Osteocyte (in vitro differentiated cells): ENCODE data around the gene TEKT3. TPM values are rescaled to one million over a fixed set of nuclear protein-coding genes. Genes with fewer than 3 reads are reported as not detected.

Experiments used
- DNase-seq: peaks from one replicate; pipeline ENCODE4 v3.0.0; 2021; ENCODE audit warnings: mixed read lengths; ENCODE audit not compliant: unreplicated experiment; ENCODE audit errors: extremely low spot score
- H3K27ac Mint-ChIP-seq: one replicate; pipeline ENCODE4 v1.8.0; 2021; ENCODE audit warnings: mild to moderate bottlenecking, mixed read lengths; ENCODE audit not compliant: unreplicated experiment
- H3K27me3 Mint-ChIP-seq: one replicate; pipeline ENCODE4 v1.8.0; 2021; ENCODE audit warnings: mixed read lengths; ENCODE audit not compliant: unreplicated experiment
- H3K36me3 Mint-ChIP-seq: one replicate; pipeline ENCODE4 v1.8.0; 2021; ENCODE audit warnings: mixed read lengths; ENCODE audit not compliant: unreplicated experiment
- H3K4me1 Mint-ChIP-seq: one replicate; pipeline ENCODE4 v1.8.0; 2021; ENCODE audit warnings: mixed read lengths; ENCODE audit not compliant: unreplicated experiment
- H3K4me3 Mint-ChIP-seq: one replicate; pipeline ENCODE4 v1.8.0; 2021; ENCODE audit warnings: mild to moderate bottlenecking, moderate library complexity, mixed read lengths; ENCODE audit not compliant: unreplicated experiment
- H3K9me3 Mint-ChIP-seq: one replicate; pipeline ENCODE4 v1.8.0; 2021; ENCODE audit warnings: mixed read lengths; ENCODE audit not compliant: unreplicated experiment
- total RNA-seq: library from RNA; stranded (reverse); gene quantifications from 2 replicates; pipeline ENCODE4 v1.2.1, GENCODE V29; 2021
- TF ChIP-seq, protein P1 (sequence below): fragments of 200-600 bp; sonication (generic); IDR thresholded peaks from 2 replicates; pipeline ENCODE4 v1.5.0; 2021; ENCODE audit warnings: antibody characterized with exemption, mild to moderate bottlenecking, moderate library complexity

Gene TEKT3
- total RNA-seq, 1 donor from 2014 or later: not detected

GRCh38 chr17:15335446-15335845 is 6.0 kb downstream of the TEKT3 start:
- no peaks in the 10 kb centered on the region for H3K36me3 Mint-ChIP-seq
- H3K4me1 Mint-ChIP-seq: no peaks in the 10 kb centered on the region
- H3K27ac Mint-ChIP-seq: no peak overlapping the region
- H3K4me3 Mint-ChIP-seq: no peak overlapping the region
- peaks cover 8% of the 10 kb centered on the region for H3K9me3 Mint-ChIP-seq
- peaks cover 2% of the 10 kb centered on the region for H3K27me3 Mint-ChIP-seq
- no peak for DNase-seq
- TF ChIP-seq, protein P1, sequence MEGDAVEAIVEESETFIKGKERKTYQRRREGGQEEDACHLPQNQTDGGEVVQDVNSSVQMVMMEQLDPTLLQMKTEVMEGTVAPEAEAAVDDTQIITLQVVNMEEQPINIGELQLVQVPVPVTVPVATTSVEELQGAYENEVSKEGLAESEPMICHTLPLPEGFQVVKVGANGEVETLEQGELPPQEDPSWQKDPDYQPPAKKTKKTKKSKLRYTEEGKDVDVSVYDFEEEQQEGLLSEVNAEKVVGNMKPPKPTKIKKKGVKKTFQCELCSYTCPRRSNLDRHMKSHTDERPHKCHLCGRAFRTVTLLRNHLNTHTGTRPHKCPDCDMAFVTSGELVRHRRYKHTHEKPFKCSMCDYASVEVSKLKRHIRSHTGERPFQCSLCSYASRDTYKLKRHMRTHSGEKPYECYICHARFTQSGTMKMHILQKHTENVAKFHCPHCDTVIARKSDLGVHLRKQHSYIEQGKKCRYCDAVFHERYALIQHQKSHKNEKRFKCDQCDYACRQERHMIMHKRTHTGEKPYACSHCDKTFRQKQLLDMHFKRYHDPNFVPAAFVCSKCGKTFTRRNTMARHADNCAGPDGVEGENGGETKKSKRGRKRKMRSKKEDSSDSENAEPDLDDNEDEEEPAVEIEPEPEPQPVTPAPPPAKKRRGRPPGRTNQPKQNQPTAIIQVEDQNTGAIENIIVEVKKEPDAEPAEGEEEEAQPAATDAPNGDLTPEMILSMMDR: no peak

DNA sequence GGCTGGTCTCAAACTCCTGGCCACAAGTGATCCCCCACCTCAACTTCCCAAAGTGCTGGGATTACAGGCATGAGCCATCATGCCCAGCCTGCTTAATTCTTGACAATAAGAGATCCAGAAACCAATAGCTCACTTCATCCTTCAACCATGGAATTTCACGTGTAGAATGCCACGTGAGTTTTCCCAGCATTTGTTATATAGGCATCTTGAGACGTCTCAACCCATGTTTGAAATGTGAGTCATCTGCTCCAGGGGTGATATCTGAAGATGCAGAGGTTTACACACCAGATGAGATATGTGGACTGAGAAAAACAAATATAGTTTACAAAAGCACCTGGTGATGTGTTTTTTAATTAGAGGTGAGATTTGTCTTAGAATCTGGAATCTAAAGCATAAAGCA is 7.1 kb downstream of the TEKT3 start:
- H3K27ac Mint-ChIP-seq: no peak overlapping the region
- TF ChIP-seq, protein P1: no peak
- H3K27me3 Mint-ChIP-seq: peaks cover 2% of the 10 kb centered on the region
- H3K4me1 Mint-ChIP-seq: no peaks in the 10 kb centered on the region
- peaks cover 8% of the 10 kb centered on the region for H3K9me3 Mint-ChIP-seq
- no peak for DNase-seq
- H3K36me3 Mint-ChIP-seq: peaks cover 2% of the 10 kb centered on the region
- no peak overlapping the region for H3K4me3 Mint-ChIP-seq

DNA sequence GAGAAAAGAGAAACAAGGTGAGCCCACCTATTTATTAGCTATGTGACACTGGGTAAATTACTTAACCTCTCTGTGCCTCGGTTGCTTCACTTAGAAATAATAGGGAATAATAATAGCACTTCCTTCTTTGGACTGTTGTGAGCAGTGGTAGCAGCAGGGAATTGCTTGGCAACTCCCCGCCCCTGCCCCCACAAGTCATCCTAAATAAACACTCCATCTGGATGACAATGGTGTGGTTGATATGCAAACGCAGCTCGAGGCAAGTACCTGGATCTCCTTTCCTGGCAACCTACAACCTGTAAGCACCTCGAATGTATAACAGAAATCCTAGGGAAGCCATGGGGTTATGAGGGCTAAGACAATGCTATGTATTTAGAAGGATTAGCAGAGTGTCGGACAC is 9.1 kb downstream of the TEKT3 start:
- peaks cover 2% of the 10 kb centered on the region for H3K36me3 Mint-ChIP-seq
- DNase-seq: no peak
- peaks cover 8% of the 10 kb centered on the region for H3K9me3 Mint-ChIP-seq
- TF ChIP-seq, protein P1: no peak
- H3K4me1 Mint-ChIP-seq: no peaks in the 10 kb centered on the region
- H3K27ac Mint-ChIP-seq: no peak overlapping the region
- H3K4me3 Mint-ChIP-seq: no peak overlapping the region
- peaks cover 4% of the 10 kb centered on the region for H3K27me3 Mint-ChIP-seq

GRCh38 chr17:15323131-15323530 is 18.3 kb downstream of the TEKT3 start:
- H3K27me3 Mint-ChIP-seq: peaks cover 10% of the 10 kb centered on the region
- H3K27ac Mint-ChIP-seq: no peak overlapping the region
- H3K36me3 Mint-ChIP-seq: no peaks in the 10 kb centered on the region
- no peak for DNase-seq
- H3K4me1 Mint-ChIP-seq: peaks cover 7% of the 10 kb centered on the region
- H3K4me3 Mint-ChIP-seq: no peak overlapping the region
- TF ChIP-seq, protein P1: no peak
- no peaks in the 10 kb centered on the region for H3K9me3 Mint-ChIP-seq

DNA sequence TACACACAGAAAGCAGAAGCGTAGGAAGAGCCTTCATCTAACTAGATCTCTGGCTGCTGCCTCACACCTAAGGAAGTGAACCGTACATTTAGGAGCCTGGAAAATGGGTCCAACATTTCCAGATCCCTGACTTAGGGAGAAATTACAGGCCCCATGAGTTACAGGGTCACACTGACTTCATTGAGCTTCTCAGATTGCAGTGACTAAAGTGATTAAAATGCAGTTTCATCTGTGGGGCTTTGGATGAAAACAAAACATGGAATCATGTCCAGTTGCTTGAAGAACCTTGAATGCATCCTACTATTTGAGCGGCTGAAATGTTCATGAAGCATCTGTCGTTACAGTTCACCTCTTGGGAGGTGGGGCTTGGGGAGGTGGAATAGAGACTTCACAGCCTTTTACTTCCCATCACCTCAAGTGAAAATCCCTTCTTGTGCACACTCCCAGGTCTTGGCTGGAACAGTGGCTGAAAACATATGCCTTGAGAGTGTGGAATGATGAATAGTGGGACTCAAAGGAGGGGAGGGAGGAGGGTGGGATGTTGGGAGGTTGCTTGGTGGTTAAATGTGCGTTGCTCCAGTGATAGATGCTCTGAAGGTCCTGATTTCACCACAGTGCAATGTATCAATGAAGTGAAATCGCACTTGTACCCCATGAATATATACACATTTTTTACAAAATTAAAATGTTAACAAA is 19.7 kb downstream of the TEKT3 start:
- H3K27me3 Mint-ChIP-seq: peaks cover 8% of the 10 kb centered on the region
- H3K27ac Mint-ChIP-seq: no peak overlapping the region
- TF ChIP-seq, protein P1: no peak
- no peaks in the 10 kb centered on the region for H3K9me3 Mint-ChIP-seq
- H3K4me3 Mint-ChIP-seq: no peak overlapping the region
- no peaks in the 10 kb centered on the region for H3K36me3 Mint-ChIP-seq
- peaks cover 7% of the 10 kb centered on the region for H3K4me1 Mint-ChIP-seq
- DNase-seq: no peak
